NB4 (cell line): ENCODE results near the gene UQCR10.

ENCODE experiments used
- DNase-seq: peaks from one replicate; pipeline ENCODE4 v3.0.0; 2010; ENCODE audit warnings: low read depth
- H3K4me3 ChIP-seq: one replicate; pipeline ENCODE4 v1.5.1; 2011; ENCODE audit warnings: mild to moderate bottlenecking, low read depth, low read length, moderate library complexity
- MYC ChIP-seq: IDR thresholded peaks from 2 replicates; pipeline ENCODE4 v1.6.1; 2011; ENCODE audit warnings: low read depth, low read length
- POLR2A ChIP-seq: IDR thresholded peaks from 2 replicates; pipeline ENCODE4 v1.6.1; 2011; ENCODE audit warnings: mild to moderate bottlenecking; ENCODE audit not compliant: insufficient read length; ENCODE audit errors: extremely low read depth
- TF ChIP-seq, protein P1 (sequence below): IDR thresholded peaks from 2 replicates; pipeline ENCODE4 v1.6.1; 2011; ENCODE audit warnings: low read depth, low read length
- TF ChIP-seq, protein P2 (sequence below): IDR thresholded peaks from one replicate; pipeline ENCODE4 v1.5.1; 2012; ENCODE audit warnings: low read depth, low read length

UQCR10 gene

DNA sequence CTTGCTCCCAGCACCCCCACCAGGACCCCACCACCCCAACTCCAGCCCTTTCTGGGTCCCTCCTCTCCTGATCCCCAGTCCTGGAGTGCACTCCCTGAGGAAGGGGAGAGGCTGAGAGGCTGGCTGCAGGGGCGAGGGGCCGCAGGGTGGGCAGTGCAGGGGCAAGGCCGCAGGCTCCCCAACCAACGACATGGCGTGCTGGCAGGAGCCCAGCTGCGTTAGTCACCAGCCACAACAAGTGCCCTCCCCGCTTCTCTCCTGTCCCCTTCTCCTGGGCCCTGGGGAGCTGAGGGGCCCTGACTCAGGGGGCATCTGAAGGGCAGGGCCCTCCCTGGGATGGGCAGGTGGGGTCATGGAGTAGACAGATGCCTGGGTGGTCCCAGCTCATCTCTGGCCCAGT is 45.0 kb upstream of the UQCR10 start:
- DNase-seq, result peak; percentile 44
- no peak for TF ChIP-seq POLR2A
- TF ChIP-seq, protein P1, sequence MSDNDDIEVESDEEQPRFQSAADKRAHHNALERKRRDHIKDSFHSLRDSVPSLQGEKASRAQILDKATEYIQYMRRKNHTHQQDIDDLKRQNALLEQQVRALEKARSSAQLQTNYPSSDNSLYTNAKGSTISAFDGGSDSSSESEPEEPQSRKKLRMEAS, result no peak
- TF ChIP-seq, protein P2, sequence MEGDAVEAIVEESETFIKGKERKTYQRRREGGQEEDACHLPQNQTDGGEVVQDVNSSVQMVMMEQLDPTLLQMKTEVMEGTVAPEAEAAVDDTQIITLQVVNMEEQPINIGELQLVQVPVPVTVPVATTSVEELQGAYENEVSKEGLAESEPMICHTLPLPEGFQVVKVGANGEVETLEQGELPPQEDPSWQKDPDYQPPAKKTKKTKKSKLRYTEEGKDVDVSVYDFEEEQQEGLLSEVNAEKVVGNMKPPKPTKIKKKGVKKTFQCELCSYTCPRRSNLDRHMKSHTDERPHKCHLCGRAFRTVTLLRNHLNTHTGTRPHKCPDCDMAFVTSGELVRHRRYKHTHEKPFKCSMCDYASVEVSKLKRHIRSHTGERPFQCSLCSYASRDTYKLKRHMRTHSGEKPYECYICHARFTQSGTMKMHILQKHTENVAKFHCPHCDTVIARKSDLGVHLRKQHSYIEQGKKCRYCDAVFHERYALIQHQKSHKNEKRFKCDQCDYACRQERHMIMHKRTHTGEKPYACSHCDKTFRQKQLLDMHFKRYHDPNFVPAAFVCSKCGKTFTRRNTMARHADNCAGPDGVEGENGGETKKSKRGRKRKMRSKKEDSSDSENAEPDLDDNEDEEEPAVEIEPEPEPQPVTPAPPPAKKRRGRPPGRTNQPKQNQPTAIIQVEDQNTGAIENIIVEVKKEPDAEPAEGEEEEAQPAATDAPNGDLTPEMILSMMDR, result no peak

DNA sequence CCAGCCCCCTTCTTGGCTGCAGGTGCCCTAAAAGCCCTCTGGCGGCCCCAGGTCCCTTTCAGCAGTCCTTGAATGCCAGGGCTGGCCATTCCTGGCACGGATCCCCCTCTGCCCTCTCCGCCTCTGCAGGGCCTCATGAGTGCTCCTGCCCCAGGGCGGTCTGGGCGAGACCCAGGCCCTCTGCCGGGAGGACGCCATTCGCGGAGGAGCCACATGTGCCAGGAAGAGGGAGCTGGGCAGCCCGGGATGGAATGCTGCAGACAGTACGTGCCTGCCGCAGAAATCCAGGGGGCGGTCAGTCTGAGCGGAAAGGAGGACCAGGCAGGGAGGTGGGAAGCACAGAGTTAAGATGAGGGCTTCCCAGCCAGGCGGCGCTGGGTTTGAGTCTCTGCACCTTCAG is 44.6 kb upstream of the UQCR10 start:
- H3K4me3 ChIP-seq, result no peak overlapping the region
- DNase-seq, result no peak
- TF ChIP-seq MYC (no peak), POLR2A (no peak)
- TF ChIP-seq, protein P1, result no peak
- TF ChIP-seq, protein P2, result no peak

More for the DNA sequence above, 45.0 kb upstream of the UQCR10 start:
- H3K4me3 ChIP-seq, result no peak overlapping the region

DNA sequence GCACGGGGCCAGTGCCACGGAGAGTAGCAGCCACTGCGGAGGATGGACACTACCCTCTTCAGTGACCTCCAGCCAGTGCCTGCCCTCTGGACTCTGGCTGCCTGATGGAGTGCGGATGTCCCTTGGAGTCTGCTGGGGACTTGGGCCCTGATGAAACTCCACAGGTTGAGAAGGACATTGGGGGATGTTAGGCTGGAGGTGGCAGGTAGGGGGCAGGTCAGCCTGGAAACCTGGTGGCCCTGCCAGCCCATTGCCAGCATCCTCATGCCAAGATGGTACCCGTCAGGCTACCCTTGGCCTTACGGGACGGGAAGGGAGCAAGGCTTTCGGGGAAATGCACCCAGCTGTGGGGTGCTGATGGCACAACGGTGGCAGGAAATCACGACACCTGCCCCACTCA is 43.4 kb upstream of the UQCR10 start:
- no peak for DNase-seq
- no peak overlapping the region for H3K4me3 ChIP-seq
- TF ChIP-seq, protein P1, result no peak

DNA sequence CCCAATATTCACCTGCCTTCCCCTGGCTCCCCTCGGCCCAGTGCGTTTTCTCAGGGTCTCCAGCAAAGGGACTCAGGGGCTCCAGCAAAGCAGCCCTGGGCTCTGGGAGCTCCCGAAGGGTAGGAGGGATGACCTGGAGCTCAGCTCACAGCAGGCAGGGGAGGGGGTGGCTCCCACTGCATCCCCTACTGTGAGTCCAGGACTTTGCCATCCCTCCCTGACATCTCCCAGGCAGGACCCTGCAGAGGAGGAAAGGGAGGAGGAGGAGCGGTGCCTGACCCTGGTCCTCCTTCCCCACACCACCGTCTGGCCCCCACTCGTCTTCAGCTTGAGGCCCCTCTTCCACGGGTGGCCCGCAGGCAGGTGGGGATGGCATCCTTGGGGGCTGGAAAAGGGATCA is 42.3 kb upstream of the UQCR10 start:
- TF ChIP-seq, protein P1, result no peak
- TF ChIP-seq, protein P2, result no peak
- DNase-seq, result no peak
- no peak overlapping the region for H3K4me3 ChIP-seq

DNA sequence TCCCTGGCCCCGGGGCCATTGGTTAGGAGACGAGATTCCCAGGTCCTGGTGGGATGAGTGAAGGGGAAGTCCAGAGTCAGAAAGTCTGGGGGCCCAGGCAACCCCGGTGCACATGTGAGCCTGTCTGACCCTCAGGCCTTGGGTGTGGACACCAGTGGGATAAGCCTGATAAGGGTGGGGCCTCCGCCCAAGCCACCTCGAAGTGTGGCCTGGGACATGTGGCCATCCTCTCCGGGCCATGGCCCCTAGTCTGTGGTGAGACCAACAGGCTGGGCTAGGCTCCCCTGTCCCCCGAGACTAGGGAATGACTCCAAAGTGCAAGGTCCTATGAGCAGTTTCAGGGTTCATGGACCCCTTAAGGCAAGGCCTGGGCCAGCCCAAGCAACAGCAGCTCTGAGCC is 41.1 kb upstream of the UQCR10 start:
- no peak overlapping the region for H3K4me3 ChIP-seq
- DNase-seq, result no peak
- TF ChIP-seq, protein P2, result no peak
- TF ChIP-seq MYC, result no peak
- TF ChIP-seq POLR2A, result no peak
- TF ChIP-seq, protein P1, result no peak

DNA sequence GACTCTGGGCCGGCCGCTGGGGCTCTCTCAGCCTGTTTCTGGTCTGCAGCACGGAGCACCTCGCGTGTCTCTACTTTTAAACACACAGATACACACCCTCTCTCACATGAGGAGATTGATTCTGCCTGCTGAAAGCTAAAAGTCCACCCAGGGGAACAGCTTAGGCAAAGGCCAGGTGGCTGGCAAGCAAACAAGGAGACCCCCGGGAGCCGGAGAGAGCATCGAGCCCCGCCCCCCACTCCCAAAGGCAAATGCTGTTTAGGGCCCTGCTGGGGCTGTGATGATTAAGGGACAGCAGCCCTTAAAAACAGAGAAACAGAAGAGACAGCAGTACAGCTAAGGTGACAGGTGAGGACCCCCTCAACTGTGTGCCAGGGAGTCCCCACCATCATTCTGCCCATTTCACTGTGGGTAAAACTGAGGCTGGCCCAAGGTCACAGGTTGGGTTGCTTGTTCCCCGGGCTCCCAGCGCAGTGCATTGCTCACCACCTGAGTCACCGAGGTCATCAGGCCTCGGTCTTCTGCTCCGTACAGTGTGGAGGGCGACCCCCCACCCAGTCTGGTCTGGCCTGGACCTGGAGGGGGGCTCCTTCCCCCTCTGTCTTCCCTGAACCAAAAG is 40.5 kb upstream of the UQCR10 start:
- DNase-seq, result no peak
- TF ChIP-seq, protein P1, result no peak
- TF ChIP-seq POLR2A, result no peak
- TF ChIP-seq MYC, result no peak
- TF ChIP-seq, protein P2, result no peak
- no peak overlapping the region for H3K4me3 ChIP-seq
